Superior temporal gyrus (tissue), 1 donor: ENCODE data around the gene HCRT.
"Not testable (repeated sequence)": the region's sequence is repeated elsewhere in the genome, so short reads cannot be mapped to it uniquely, and the experiment has no call there.

Source experiments
- DNase-seq: peaks from one replicate; pipeline ENCODE4 v3.0.0-alpha.2; 2016; ENCODE audit errors: extremely low spot score

HCRT gene, protein sequence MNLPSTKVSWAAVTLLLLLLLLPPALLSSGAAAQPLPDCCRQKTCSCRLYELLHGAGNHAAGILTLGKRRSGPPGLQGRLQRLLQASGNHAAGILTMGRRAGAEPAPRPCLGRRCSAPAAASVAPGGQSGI

DNA sequence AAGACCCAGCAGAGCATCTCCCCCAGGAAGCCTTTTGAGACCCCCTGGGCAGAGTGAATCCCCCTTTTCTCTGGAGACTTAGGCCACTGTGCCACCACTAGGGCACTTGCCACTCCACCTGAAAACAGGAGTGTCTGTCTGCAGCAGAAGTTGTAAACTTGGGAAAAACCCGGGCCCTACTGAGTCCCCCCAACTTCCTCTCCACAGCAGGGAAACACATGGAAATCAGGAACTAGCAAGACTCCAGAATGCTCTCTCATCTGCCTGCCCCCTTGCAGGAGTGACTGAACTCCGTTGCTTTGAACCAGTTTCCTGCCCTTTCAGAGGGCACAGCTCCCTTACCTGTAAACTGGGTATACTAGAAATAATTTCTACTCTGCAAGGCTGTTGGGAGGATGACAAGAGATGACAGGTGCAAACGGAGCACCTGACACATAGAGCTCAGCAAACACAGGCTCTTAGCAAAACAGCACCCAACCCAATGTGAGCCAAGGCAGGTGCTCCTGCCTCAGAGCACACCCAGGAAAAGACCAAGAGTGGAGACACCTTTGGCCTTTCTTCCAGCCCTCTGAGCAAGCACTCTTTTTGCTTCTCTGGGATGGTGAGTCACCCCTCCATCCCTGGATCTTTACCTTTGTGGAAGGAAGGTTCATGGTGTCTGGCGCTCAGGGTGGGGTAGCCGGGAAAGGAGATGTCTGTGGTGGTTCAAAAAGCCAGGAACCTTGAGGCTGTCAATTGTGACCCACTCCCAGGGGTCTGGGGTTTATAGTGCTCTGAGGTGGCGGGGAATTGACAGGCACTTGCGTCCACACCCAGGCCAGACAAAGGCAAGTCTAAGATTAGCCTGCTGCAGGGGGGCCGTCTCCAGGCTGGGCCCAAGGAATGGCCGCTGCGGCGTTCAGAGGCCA is at the start of gene HCRT:
TSS of gene HCRT (minus strand) at position 740 of the 908 bp plus-strand sequence. CDS start at position 653, 87 bp downstream.
- DNase-seq: no peak

DNA sequence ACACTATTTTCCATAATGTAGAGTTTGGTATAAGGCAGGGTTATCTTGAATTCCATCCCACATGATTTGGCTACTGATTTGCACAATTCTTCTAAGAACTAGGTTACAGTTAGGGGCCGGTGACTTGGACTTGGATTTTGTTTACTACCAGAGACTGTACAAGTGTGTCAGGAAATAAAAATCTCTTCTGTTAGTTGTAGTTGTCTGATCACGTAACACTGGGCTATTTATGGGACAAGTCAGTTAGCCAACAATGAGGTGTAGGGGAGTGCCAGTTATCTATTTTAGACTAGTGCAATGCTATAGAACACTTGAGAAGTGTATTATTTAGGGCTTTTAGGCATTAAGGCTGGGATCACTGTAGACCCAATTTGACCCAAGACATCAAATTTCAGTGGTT is 48.7 kb upstream of the HCRT start:
- no peak for DNase-seq

DNA sequence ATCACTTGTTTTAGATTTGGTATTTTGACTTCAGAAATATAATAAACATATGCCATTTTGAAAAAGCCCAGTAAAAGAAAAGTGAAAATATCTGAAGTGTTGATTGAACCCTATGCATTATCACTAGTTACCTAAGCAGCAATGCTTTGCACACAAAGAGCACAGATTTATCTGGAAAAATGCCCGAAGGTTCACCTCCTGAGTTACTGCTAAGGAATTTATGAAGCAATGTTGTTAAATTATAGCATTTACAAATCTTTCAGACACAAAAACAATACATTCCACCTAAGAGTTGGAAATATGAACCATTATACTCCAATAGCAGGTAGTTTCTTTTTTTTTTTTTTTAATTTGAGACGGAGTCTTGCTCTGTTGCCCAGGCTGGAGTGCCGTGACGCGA is 47.9 kb upstream of the HCRT start:
- no peak for DNase-seq

DNA sequence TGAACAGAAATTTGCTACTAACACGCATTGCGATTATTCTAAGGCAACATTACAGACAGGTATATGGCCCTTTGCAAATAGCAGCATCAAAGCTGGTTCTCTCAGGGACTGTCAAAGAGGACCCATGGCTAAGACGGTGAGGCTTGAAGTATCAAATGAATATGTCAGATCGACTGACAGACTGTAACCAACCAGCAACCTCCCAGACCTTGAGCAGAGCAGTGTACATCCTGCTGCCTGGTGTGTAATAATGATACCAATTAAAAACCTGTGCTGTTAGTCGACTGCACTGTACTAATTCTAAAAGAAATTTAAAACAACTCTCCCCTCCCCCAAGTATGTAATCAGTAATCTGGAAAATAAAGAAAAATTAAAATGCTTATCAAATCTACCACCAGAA is 45.0 kb upstream of the HCRT start:
- no peak for DNase-seq

DNA sequence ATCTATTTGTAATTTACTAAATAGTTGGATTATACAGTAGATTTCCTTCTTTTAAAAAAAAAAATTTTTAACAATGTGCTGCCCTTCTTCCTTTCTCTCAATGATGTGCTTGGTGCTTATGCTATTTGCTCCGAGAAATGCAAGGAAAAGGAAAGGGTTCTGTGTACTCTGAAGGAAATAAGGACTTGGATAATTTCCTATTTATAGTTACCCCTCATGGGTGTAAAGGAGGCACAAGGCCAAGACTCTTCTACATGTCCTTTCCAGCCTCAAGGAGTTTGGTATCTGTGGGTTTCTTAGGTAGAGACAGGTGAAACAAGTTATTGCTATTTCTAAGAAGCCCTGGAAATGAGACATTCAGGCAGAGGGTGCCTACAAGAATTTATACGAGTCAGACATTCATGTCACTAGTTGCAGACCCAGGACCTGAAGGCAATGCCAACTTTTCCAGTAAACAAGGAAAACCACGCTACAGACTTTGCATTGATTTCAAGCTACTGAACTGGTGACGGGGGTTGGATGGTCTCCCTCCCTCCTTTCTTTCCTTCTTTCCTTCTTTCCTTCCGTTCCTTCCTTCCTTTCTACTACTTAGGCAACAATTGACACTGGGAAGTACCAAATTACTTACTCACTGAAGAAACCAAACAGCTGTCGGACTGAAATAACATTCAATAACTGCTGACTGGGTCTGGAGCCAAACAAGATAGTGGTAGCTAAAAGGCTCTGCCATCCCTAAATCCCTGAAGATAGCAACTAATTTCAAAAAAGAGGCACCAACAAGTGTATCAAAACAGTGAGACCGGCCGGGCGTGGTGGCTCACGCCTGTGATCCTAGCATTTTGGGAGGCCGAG is 42.8 kb upstream of the HCRT start:
- DNase-seq: no peak

DNA sequence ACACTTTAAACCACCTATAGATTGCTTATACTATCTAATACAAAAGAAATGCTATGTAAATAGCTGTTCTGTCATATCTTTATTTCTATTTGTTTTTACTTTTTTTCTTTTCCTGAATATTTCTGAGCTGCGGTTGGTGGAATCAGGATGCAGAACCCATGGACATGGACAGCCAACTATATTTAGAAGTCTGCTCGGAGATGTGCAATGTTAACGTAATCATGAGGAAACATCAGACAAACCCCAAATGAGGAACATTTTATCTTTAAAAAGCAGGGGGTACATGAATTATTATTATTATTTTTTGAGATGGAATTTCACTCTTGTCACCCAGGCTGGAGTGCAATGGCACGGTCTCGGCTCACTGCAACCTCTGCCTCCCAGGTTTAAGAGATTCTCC is 40.4 kb upstream of the HCRT start:
- DNase-seq: no peak

DNA sequence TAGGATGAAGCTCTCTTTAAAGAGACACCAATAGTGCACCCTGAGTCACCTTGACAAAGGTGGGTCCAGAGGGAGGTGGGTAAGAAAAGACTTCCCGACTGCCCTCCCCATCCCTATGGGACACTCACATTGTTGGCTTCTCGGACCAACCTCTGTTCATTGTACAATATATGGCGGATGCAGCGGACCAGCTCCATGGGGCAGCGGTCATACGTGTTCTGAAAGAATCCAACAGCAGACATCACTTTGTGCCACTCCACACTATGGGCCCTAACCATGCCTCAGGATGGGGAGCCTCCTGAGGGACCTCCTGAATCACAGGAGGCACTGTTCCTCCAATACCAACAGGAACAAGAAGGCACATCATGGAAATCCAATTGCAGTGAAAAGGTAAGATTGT is 39.4 kb upstream of the HCRT start:
- no peak for DNase-seq

DNA sequence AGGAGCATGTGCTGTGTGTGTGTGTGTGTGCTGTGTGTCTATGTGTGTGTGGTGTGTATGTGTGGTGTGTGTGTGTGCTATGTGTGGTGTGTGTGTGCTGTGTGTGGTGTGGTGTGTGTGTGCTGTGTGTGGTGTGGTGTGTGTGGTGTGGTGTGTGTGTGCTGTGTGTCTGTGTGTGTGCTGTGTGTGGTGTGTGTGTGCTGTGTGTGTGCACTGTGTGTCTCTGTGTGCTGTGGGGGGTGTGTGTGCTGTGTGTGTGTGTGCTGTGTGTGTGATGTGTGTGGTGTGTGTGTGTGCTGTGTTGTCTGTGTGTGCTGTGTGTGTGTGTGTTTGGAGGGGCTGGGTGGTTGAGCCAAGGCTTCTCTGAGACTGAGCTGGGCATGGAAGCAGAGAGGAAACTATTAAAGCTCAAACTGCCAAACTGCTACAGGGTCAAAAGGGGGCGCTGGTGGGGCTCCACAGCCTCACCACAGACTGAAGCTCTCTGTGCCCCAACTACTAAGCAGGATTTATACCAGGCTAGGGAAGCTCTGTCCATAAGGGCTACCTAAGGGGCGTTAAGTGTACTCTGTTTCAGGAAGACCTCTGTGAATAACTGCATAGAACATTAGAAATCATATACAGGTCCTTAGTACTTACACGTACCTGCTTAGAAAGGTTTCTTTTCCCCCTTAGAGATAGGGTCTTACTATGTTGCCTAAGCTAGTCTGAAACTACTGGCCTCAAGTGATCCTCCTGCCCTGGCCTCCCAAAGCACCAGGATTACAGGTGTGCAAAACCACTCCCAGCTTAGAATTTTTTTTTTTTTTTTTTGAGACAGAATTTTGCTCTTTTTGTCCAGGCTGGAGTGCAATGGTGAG is 36.9 kb upstream of the HCRT start:
- peak; percentile 53 for DNase-seq

DNA sequence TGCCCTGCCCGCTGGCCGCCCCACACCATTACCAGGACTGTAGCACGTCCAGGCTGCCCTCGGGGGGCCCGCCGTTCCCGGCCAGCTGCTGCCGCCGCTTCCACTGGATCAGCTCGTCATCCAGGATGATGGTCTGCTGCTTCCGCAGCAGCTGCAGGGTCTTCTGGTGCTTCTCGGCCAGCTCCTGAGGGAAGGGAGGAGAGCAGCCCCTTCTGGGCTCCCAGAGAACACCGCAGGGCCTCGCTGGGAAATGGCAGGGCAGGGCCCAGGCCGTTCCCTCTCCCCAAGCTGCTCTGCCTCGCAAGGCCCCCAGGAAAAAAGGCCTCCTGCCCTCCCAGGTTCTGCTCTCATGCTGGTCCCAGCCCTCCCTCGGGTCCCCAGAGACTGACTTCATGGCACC is 34.0 kb upstream of the HCRT start:
- not testable (repeated sequence) for DNase-seq

DNA sequence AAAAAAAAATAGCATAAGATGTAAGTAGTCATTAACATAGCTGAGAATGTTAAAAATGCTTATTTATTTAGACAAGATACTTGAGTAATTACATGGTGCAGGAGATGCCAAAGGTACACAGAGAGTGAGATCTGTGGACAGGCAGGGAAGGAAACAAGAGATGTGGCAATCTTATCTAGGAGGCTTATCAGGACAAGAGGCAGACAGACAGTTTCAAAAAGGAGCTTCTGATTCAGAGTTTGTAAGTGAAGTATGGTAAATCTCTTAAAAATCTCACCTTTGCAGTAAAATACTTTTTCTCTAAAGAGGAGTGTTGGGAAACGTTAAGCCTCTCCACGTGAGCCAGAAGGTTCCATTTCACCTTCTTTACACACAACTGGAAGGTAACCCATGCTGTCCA is 28.9 kb upstream of the HCRT start:
- DNase-seq: no peak

DNA sequence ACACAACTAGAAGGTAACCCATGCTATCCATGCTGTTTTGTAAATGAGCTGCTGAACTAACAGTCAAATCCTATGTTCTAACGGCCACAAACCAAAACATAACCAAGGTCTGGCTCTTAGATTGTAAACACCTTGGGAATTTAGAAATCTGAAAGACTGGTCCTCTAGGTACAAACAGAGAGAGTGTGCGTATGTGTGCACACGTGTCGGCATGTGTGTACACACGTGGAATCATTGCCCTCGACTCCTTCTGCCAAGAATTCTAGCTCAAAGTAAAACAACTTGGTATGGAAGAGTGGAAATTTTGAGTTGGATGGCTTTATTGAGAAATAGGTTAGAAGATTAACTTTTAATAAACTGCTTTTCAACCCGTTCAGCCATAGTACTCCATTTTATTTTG is 27.1 kb upstream of the HCRT start:
- no peak for DNase-seq

DNA sequence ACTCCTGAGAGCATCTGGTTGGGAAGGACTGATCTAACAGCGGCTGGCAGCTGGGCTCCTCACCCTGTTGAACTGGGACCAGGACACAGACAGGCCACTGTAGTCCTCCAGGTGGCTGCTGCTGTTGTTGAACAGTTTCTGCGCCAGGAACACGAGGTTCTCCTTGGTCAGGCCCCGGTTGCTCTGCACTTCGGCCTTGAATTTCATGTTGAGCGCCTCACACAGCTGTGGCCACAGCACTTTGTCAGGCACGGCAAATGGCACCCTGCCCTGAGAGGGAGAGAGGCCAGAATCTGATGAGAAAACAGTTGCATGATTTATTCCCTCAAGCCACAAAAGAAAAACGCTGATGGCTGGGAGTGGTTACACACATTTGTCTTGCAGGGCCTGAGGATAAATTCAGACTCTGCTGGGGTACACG is 26.7 kb upstream of the HCRT start:
- DNase-seq: peak; percentile 88

DNA sequence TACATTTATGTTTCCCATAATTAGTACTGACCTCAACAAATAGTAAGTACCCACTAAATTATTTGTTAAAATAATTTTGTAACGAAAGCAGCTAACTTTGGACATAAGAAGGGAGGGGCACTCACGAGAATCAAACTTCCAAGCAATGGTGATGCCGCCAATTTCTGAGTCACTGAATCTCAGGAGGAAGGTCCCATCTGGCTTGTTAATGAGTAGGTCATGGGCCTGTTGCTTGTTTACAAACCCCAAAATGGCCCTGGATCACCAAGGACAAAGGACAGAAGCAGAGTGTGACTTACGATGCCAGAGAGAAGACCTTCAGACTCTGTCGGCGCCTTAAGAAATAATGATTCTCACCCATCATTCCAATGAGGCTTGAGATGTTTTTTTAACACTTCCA is 24.8 kb upstream of the HCRT start:
- no peak for DNase-seq

DNA sequence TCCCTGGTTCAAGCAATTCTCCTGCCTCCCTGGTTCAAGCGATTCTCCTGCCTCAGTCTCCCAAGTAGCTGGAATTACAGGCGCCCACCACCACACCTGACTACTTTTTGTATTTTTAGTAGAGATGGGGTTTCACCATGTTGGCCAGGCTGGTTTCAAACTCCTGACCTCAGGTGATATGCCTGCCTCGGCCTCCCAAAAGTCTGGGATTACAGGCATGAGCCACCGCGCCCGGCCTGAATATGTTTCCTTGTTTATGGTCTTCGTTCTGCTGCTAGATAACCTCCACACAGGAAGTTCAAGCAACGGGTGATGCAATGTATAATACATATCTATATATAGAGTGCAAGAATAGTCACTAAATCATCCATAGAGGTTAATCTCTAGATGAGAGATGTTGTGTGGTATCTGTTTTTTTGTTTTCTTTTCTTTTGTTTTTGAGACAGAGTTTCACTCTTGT is 20.9 kb upstream of the HCRT start:
- DNase-seq: not testable (repeated sequence)

DNA sequence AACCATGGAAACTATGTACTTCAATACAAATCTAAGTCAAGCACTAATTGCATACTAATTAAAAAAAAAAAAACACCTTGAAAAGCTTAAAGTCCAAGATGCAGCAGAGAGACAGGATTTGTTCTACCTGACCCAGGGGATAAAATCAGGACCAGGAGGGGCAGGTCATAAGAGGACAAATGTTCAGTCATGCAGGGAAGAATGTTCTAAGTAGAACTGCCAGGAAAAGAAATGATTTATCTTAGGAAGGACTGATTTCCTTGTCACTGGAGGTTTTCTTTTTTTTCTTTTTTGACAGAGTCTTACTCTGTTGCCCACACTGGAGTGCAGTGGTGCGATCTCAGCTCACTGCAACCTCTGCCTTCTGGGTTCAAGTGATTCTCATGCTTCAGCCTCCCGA is 18.1 kb upstream of the HCRT start:
- DNase-seq: no peak

DNA sequence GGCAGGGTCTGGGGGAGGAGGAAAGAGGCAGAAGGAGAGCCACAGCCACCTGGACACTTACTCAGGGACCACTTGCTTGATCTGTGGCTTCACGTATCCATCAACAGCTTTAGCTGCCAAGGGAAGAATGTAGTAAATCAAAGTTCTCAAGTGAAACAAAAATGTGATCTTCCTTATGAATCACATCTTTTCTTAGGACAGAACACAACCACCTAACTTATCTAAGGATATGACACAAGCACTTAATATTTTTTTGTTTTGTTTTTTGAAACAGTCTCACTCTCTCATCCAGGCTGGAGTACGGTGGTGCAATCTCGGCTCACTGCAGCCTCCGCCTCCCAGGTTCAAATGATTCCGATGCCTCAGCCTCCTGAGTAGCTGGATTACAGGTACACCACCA is 17.4 kb upstream of the HCRT start:
- DNase-seq: no peak

DNA sequence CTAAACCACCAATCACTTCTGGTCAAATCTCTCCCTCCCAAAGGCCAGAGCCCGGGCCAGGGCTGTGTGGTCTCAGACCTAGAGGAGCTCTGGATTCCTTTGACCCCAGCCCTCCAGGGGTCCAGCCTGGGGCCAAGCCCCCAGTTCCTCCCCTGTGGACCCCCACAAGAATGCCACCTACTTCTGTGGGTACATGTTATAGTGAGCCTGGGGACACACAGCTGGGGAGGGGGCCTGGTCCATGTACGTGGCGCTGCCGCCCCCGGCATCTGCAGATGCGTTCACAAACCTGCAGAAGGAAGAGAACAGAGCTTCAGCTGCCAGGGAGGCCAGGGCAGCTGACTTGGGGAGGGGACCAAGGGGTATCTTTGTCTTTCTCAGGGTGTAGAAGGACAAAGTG is 16.9 kb upstream of the HCRT start:
- DNase-seq: no peak

DNA sequence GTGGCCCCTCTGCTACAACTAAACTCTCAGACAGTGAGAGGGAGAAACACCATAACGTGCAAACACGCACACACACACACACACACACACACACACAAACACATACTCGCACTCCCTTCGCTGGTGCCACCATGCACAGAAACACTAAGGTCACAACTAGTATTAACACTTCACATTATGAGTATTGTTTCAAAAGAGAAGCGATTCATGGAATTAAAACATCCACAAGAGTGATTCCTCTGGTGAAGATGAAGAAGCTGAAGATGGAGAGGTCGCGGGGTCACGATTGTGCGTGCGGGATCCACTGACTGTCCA is 16.2 kb upstream of the HCRT start:
- no peak for DNase-seq

DNA sequence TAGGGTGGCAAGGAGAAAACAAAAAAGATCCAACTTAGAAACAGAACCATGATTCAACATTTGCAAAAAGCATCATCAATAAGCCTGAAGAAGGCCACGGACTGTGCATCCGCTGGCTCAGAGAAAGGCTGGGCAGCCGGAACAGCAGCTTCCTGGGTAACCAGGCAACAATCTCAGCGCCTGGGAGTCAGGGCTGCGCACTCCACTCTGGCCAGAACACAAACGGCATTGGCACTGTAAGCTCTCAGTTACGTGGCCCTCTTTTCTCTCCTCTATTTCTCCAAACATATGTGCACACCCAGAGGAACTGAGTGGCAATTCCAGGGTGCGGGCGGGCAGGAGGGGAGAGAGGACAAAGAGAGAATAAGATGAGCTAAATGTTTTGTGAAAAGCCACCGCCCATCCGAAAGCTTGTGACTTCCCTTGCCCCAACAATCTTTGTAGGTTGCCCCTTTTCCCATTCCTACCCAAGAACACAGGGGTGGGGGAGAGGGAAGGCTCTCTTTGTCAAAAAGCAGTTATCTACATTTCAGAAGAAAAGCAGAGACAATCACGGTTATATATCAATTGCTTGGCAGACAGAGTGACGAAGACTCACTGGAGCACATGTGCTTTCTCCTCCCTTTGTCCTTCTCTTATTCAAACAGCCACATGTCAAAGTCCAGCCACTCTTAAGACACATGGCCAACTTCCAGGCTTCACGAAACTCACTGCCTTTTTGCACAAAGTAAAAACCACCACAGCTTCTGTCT is 15.6 kb upstream of the HCRT start:
- peak; percentile 70 for DNase-seq

DNA sequence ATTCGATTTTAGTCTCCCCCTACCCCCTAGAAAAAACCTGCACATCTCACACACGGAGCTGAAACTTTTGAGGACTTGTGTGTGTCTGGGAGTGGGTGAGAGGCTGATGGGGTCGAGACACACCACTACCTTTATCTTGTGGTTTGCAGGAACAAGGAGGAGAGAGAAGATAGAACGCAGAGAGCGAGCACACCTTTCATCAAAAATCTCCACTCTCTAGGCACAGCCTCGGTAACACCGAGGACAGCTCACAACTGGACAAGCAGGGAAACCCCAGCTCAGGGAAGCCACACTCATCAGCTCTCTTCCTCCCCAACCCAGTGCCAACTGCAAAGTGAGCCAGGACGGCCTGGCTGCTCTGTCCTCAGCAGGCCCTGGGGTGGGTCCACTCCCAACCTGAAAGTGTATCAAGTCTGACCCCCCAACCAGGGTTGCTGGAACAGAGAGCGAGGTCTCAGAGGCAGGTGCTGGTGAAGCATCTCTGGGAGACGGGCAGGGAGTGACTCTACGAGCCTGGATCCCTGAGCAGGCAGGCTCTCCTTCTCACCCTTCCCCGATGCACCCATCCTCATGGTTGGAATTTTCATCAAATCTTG is 14.3 kb upstream of the HCRT start:
- no peak for DNase-seq

DNA sequence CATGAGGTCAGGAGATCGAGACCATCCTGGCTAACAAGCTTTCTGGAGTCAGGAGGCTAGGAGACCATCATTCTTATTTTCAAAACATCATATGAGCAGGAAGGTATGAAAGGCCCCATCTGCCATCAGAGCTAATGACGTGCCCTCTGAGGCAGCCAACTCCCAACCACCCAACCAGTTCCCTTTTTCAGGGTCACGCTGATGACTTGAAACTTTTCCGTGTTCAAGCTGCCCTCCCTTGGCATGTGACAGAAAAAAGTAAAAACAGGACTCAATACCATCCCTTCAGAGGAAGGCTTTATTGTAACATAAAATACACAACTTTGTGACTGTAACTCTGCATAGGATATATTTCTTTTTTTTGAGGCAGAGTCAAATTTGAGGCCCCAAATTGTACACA is 13.6 kb upstream of the HCRT start:
- DNase-seq: no peak
